Stimulated activated CD8-positive, alpha-beta memory T cell treated with anti-CD3 and anti-CD28 coated beads, Interleukin-7, amount 100 ng/mL, for 24 hours (primary cell): ENCODE measurements around the gene KRT86.
"Not testable (repeated sequence)": the region's sequence is repeated elsewhere in the genome, so short reads cannot be mapped to it uniquely, and the experiment has no call there.

ENCODE experiments used
- DNase-seq: peaks from one replicate; pipeline ENCODE4 v3.0.0-alpha.2; 2020; ENCODE audit warnings: low read depth

The KRT86 gene

DNA sequence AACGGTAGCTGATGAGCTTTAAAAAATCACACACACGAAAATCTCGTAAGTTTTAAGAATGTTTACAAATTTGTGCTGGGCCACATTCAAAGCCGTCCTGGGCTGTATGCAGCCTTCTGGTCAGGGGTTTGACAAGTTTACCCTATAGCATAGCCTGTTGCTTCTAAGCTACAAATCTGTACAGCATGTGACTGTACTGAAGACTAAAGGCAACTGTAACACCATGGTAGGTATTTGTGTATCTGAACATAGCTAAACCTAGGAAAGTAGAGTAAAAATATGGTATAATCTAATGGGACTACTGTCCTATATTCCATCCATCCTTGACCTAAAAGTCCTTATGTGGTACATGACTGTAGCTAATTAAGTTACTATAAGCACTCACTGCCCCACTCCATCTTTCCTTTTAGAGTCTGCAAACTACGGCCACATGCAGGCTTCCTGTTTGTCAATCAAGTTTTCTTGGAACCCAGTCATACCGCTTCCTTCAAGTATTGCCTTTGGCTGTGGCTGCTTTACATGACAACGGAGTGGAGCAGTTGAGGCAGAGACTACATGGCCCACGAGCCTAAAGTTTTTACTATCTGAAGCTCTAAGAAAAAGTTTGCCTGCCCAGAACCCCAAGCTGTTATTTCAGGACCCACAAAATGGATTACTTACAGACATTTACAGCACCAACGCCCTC, 22.9 kb upstream of the KRT86 start:
- no peak for DNase-seq

DNA sequence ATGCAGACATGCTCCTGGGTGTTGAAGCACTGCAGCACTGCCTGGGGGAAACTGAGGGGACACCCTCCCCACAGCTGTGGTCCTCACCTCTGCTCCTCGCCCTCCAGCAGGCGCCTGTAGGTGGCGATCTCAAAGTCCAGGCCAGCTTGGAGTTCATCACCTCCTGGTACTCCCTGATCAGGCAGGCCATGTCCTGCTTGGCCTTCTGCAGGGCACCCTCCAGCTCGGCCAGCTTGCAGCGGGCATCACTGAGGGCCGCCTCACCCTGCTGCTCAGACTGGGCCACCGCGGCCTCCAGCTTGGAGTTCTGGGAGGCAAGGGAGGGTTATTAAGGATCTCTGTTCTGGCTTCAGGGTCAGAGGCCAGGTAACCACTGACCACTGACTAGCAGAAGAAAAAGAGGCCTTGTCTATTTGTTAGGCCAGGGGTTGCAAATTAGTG, 22.2 kb upstream of the KRT86 start:
- DNase-seq = not testable (repeated sequence)

DNA sequence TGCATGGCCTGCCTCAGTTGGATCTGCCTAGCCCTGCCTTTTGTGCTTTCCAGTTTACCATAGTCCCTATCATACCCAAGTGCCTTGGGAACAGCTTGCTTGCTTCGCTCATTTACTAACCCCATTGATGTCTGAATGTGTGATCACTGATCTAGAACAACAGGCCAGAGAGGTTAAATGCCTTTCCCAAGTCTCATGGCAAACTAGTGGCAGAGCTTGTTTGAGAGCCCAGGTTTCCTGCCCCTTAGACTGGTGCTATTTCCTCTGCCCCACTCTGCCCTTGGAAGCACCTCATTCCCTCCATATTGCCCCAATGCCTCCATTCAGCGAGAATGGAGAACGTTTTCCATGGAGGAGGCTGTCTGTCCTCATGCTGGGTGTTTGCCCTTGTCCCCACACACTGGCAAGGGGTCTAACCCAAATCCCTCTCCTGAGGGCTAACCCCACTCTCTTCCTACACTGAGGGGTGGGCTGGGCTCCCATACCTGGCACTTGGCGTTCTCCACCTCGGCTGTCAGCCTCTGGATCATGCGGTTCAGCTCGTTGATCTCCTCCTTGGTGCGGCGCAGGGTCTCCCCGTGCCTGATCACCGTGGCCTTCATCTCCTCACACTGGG, 21.6 kb upstream of the KRT86 start:
- no peak for DNase-seq

DNA sequence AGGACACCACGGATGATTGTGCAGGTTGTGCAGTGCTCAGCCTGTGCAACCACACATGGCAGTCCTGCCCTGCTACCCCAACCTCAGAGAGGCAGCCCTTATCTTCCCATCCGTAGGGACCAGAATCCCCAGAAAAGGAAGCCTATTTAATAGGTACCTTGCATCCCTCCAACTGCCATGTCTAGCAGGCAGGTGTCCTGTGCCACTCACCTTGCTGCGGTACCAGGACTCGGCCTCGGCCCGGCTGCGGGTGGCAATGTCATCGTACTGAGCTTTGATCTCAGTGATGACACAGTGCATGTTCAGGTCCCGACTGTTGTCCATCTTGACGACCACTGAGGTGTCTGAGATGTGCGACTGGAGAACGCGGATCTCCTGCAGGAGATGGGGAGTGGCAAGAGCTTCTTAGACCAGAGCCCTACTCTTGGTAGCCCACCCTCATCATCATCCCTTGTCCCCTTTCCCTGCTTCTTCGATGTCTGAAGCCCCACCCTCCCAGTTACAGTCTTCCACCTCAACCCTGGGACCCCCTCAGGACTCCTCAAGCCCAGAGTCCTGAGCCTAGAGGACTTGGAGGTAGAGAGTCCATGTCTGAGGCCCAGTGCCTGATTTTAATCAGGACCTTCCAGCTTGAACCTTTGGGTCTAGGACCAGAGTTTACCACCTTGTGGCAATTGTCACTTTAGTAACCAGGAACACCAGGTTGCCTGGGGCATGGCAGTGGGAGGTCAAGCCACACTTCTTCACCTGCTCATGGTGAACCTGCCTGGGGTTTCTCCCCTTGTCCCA, 20.9 kb upstream of the KRT86 start:
- no peak for DNase-seq

DNA sequence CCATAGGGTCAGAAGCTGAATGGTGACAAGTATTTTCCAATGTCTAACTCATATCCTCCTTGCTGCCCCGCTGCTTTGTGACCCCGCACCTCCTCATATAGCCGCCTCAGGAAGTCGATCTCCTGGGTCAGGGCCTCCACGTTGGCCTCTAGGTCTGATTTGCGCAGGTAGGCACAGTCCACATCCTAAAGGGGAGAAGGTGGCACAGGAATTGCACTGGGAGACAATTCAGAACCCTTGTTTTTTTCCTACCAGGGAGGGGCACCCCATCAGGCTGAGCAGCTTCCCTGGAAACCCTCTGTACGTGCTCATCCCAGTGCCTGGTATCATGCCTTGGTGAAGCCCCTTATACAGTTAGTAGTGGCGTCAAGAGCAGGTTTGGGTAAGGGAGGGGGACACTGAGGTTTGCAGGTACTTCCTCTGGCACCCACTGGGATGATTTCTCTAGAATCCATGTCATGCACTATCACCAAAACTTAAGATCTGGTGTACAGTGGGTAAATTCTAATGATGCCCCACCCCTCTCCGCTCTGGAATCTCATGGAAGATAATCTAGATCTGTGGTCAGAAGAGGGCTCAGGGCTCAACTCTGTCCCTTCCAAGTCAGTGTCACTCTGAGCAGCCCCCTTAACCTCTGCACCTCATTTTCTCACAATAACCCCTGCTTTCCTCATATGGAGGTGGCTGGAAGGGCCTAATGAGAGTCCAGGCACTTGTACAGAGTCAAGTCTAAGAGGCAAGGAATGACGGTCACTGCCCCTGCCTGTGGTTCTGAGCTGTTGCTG, 20.1 kb upstream of the KRT86 start:
- no peak for DNase-seq

DNA sequence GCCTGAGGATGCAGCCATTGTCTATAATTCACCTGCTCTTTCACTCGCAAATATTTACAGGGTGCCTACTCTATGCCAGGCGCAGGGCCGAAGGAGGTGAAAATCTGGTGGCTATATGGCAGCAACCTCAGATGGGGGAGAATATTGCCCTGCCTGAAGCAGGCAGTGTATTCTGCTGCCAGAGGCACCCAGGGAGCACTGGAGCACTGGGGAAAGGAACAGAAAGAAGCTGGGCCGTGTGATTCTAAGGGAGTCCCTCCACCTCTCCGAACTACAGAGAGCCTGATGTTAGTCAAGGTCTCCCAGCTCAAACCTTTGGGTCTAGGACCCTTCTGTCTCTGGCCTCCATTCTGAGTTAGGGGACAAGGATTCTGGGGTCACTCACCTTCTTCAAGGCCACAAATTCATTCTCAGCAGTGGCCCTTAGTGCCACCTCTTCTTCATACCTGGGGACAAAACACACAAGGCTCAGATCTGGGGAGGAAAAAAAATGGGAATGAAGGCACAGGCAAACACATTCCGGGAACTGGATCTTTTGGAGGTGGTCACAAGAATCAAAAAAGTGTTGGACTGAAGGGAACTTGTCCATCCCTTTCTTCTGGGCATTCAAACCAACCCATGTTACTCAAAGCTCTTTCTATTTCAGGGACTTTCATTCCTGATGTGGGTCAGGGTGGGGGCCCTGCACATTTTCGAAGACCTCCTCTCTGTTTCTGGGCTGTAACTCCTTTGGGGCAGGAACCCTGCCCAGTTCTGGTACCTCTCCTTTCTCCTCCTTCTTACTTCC, 19.3 kb upstream of the KRT86 start:
- no peak for DNase-seq

DNA sequence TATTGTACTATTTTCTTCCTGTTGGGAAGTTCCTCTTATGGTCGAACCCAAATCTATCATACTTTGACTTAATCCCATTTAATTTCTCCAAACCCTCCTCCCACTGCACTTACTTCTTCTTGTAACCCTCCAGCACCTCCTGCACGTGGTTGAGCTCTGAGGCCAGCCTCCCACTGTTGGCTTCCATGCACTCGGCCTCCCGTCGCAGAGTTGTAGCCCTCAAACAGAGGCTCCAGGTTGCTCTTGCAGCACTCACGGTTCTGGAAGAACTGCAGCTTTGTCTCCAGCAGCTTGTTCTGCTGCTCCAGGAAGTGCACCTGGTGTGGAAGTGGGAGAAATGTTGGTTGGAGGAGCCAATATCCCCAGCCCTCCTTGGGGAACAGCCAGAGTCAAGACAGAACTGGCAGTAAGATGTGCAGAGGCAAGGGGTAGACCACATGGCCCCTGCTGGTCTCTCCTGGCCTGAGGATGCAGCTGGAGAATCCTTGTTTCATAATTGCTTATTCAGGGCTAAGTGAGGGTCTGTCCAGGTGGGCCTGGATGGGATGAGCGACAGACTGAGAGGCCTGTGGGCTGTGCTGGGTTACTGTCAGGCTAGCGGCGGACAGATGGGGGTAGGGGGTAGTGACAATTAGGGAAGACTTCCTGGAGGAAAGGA, 18.4 kb upstream of the KRT86 start:
- DNase-seq = no peak

DNA sequence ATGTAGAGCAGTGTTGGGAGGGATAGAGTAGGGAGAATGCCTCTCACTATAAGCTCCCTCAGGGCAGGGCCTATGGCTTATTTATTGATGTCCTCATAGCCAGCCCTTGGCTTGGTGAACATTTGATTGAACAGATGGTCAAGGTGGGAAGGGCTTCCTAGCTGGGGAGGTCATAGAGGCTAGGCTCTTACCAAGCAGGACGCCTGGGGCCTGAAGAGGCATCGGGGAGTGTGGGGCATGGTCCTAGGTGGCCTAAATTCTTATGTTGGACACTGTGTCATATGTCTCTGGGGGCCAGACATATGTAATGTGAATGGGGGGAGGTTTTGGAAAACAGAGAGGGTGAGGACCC, 17.9 kb upstream of the KRT86 start:
- DNase-seq = no peak

DNA sequence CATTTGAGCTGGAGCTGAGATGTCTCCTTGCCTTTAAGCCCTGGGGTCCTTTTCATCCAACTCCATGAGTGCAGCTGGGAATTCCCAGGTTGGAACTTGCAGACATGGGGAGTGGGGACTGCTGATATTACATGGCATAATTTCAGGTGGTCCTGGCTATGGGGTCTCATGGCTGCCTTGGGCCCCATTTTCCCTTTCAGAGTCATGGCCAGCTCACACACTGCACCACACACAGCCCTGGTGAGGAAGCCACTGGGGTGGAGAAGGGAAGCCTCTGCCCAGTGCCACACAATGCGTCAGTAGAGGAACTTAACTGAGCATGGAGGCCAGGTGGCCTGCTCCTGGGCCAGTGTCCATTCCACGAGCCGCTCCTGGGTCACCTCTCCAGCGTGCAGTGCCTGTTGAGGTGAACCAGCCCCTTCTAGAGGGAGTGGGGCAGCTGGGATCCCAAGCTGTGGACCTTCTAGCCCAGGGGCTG, 17.3 kb upstream of the KRT86 start:
- no peak for DNase-seq

DNA sequence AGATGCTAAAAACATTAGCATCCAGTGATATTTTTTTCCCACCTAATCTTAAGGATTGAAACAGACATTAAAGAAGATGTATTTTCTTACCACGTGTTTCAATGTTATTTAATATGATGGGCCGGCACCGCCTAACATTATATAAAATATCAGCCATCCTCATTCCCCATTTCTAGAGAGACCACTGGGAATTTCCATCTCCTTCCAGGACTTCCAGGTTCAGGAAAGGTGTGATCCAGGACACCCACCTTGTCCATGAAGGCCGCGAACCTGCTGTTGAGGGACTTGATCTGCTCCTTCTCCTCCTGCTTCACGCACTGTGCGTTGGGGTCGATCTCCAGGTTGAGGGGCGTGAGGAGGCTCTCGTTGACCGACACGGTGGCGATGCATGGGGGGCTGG, 16.5 kb upstream of the KRT86 start:
- not testable (repeated sequence) for DNase-seq

DNA sequence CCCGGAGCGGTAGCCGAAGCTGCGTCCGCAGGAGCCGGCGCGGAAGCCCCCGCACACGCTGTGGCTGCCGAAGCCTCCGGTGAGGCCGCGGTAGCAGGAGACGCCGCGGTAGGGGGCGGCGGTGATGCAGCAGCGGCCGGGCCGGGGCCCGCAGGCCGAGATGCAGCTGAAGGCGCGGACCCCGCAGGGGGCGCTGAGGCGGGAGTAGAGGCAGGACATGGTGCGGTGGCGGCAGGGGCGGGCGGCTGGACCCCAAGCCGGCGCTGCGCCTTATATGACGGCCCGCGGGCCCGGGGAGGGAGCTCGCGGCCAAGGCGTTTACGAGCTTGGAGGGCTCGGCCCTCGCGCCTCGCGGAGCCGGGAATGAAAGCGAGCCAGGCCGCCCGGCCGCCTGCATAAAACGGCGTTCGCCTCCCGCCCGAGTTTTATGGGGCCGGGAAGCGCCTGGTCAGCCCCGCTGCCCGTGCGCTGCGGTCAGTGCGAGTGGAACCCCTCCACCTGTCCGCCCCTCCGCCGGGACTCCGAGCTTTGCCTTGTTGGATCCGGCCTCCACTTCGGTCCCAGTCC, 16.0 kb upstream of the KRT86 start:
- DNase-seq = no peak

DNA sequence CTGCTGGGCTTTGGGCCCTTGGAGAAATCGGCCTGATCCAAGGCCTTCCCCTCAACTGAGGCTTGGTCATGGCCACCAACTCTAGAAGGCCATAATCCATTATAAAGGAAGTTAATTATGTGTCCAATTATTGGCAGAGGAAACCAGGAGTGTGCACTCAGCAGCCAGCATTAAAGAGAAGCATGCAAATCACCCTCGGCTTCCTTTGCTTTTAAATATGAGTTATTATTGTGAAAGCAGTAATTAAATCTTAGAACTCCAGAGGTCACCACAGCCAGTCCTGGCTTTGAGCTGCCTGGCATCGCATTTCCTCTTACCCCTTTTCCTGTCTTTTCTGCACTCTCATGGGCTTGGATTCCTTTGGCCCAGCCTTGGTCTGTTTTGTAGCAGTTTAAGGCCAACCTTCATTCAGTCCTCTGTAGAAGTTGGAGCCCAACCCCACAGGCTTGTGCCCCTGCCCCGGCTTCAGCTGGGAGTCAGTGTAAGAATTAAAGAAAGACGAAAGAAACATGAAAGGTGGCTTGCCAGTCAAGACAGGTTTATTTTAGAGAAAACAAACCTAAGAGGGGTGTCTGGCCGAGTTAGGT, 14.7 kb upstream of the KRT86 start:
- no peak for DNase-seq

DNA sequence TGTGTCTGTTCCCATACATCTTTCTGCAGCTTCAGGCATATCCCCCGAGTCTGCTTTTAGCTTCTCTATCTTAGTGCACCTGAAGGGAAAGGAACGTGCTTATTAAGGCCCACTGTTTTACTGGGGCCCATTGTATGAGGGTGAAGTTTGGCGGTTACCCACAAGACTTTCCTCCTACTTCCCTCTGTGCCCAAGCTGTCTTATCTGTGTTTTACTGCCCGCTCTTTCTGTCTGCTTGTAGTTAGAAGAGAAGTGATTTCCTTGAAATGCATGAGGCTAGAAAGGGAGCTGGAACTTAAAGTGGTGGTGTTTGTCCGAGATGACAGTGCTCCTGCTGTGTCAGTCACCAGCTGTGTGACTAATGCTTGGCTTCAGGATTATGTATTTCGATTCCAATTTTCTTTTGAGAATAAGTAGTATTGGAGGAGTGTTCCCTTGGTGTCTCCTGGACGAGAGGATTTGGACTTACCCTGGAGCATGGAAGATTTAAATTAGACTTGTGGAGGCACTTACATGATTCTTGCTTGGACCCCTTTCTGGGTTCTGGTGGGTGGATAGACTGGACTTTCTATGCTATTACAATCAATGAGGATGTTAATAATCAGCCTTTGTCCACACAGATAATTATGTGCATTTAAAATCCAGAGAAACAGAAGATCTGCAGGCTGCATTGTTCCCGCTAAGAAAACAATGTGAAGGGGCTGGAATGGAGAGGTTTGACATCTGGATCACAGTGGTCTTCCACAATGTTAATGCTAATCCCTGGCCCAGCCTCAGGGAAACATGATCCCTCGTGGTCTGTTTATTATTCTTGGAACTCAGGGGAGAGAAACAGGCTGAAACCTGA, 13.9 kb upstream of the KRT86 start:
- no peak for DNase-seq

DNA sequence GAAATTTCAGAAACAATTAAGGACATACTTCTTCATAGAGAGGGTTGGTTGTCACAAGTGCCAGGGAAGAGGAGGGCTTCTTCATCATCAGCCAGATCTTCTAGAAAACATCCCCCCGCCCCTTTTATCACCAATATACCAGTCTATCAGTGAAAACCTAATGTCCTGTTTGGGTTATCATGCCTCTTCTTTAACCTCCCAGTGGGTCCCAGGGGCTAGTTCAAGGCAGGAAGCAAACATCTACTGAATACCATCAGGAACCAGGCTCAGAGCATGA, 13.3 kb upstream of the KRT86 start:
- DNase-seq = no peak

DNA sequence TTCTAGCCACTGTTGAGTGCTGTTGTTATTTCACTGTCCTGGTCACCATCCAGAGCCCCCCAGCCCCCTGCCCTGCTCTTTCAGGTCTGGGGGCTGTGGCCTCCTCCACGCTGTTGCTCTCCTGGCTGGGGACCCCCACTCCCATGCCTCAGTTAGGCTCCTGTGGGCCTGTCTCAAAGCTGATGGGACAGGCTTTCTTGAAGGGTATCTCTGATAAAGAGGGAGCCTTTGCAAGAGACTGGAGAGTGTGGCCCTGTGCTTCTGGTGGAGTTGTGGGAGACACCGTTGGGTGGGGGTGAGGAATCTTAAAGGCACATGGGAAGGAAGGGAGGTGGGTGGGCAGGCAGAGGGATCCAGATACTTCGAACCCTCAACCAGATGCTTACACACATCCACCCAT, 12.2 kb upstream of the KRT86 start:
- no peak for DNase-seq

DNA sequence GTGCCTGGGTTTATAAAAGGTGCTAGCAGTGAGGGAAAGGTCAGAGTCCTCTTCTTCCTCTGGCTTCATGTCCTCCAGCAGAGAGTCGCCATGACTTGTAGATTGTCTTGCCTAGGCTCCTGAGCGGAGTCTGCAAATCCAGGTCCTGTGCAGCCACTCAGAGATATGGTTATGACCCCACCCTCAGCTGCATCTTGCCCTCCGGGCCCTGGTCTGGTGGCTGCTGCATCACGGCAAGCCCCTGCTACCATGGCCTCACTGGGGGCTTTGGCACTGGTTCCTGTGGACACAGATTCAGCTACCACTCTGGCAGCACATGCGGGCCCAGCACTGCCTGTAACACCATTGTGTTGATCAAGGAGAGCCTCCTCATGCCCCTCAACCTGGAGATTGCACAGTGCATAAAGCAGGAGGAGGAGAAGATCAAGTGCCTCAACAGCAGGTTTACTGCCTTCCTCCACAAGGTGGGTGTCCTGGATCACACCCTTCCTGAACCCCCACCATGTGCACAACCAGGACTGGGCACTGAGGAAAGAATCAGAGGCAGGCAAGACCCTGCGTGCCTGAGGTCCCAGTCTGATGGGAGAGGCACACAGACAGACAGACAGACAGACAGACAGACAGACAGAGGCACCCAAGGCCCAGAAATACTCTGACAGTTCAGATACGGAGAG, 10.5 kb upstream of the KRT86 start:
- DNase-seq = no peak

DNA sequence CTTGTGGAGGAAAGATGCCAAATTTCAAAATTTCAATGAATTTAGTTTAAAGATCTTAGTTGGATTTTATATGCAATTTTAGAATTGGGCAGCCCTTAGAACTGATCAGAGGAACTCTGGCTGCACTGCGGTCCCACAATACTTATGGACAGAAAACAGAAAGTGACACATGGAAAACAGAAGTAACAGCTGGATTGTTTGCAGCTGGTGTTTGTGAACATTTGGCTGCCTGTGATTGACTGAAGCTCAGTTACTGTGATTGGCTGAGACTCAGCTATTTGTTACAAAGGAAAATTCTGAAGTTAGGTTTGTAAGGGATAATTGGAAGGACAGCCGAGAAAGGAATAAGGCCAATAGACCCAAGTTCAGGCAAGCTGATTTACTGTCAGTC, 10.0 kb upstream of the KRT86 start:
- no peak for DNase-seq

DNA sequence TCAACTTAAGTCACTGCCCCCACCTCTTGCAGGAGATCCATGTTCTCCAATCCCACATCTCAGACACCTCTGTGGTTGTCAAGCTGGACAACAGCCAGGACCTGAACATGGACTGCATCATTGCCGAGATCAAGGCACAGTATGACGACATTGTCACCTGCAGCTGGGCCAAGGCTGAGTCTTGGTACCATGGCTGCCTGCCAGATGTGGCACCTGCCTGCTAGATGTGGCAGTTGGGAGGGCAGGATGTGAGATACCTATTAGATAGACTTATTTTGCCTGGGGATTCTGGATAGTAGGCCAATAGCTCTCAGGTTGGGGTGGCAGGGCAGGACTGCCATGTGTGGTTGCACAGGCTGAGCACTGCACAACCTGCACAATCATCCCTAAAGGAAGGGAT, 7.9 kb upstream of the KRT86 start:
- DNase-seq = no peak

DNA sequence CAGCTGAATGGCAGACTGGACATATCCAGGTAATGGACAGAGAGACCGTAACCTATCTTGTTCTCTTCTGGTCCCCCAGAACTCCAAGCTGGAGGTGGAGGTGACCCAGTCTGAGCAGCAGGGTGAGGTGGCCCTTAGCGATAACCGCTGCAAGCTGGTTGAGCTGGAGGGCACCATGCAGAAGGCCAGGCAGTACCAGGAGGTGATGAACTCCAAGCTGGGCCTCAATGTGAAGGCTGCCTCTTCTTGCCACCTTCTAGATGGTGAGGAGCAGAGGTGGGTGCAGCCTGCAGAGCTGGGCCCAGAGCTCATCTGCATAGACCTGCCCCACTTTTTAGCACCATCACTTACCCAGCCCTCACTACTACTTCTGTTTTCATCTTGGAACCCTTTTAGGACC, 7.2 kb upstream of the KRT86 start:
- DNase-seq = no peak
